ENCODE data around the gene MDC1. TPM values are rescaled to one million over a fixed set of nuclear protein-coding genes. Genes with fewer than 3 reads are reported as not detected.

Gene MDC1
- polyA plus RNA-seq, 3 donors, result 0.27 to 4.5 (median 0.34) TPM

- H3K27ac ChIP-seq (ENCODE audit: low read depth in 1 of 2, low read length in 2 of 2), result no peak overlapping the region
- H4K20me1 ChIP-seq (ENCODE audit: insufficient read depth, low read length), result peaks cover 13% of the 10 kb centered on the region
- Mint-ChIP-seq H3K9me3 (no peaks in the 10 kb centered on the region), H3K27ac (peak overlapping the region in 4 of 7 donors; percentile 6 to 77 (median 66)), H3K4me1 (peaks cover 15% of the 10 kb centered on the region), H3K36me3 (peaks cover 83 to 97% of the 10 kb centered on the region in 2 donors), H3K4me3 (no peak overlapping the region), H3K27me3 (ENCODE audit: low read depth in 3 of 3) (peaks cover 0 to 1% (median 0%) of the 10 kb centered on the region in 3 donors)
- intact Hi-C loops (cut with micrococcal nuclease), result no loop called here
- H3K27me3 ChIP-seq (ENCODE audit: control insufficient read depth in 2 of 2, insufficient read depth in 2 of 2, low read length in 2 of 2), result no peaks in the 10 kb centered on the region
- no peak overlapping the region for H3K4me2 ChIP-seq (replicated peaks; ENCODE audit: extremely low read depth, low read length, poor library complexity, severe bottlenecking)
- H3K9me3 ChIP-seq (replicated peaks in 1 of 2; ENCODE audit: control insufficient read depth in 1 of 2, insufficient read depth in 1 of 2, low read length in 2 of 2), result no peaks in the 10 kb centered on the region
- no peak for TF ChIP-seq CTCF (IDR thresholded peaks at IDR 0.05)
- no peak overlapping the region for H3K4me3 ChIP-seq (replicated peaks in 1 of 3; ENCODE audit: low read depth in 2 of 3, low read length in 3 of 3)
- no peak overlapping the region for H2AFZ ChIP-seq (ENCODE audit: insufficient read depth, low read depth, low read length, poor library complexity, severe bottlenecking)
- no peaks in the 10 kb centered on the region for H3K79me2 ChIP-seq (ENCODE audit: insufficient read depth, low read length)
- WGBS (ENCODE audit: insufficient coverage), result 100% methylated on average over 1 of the region's 3 CpGs
- DNase-seq, result no peak
- H3K9ac ChIP-seq (ENCODE audit: insufficient read depth, low read length, poor library complexity, severe bottlenecking), result no peak overlapping the region
- H3K4me1 ChIP-seq (ENCODE audit: control insufficient read depth in 1 of 2, insufficient read depth in 2 of 2, low read length in 2 of 2), result peaks cover 13 to 16% of the 10 kb centered on the region in 2 donors
- peaks cover 90 to 99% of the 10 kb centered on the region in 2 donors for H3K36me3 ChIP-seq (replicated peaks in 1 of 2; ENCODE audit: control insufficient read depth in 1 of 2, insufficient read depth in 2 of 2, low read length in 2 of 2)
These were observed 61.4 kb downstream of the MDC1 start for GRCh38 chr6:30655743-30656094.

- no peak overlapping the region for H3K4me2 ChIP-seq (replicated peaks; ENCODE audit: extremely low read depth, low read length, poor library complexity, severe bottlenecking)
- TF ChIP-seq CTCF (IDR thresholded peaks at IDR 0.05), result no peak
- no peaks in the 10 kb centered on the region for H3K79me2 ChIP-seq (ENCODE audit: insufficient read depth, low read length)
- H2AFZ ChIP-seq (ENCODE audit: insufficient read depth, low read depth, low read length, poor library complexity, severe bottlenecking), result no peak overlapping the region
- H3K27ac Mint-ChIP-seq, result peak overlapping the region in 4 of 7 donors; percentile 6 to 58 (median 24)
- H3K27me3 ChIP-seq (ENCODE audit: control insufficient read depth in 2 of 2, insufficient read depth in 2 of 2, low read length in 2 of 2), result no peaks in the 10 kb centered on the region
- H4K20me1 ChIP-seq (ENCODE audit: insufficient read depth, low read length), result peaks cover 13% of the 10 kb centered on the region
- no peak for DNase-seq
- H3K4me3 ChIP-seq (replicated peaks in 1 of 3; ENCODE audit: low read depth in 2 of 3, low read length in 3 of 3), result no peak overlapping the region
- H3K27me3 Mint-ChIP-seq (ENCODE audit: low read depth in 3 of 3), result peaks cover 0 to 1% (median 0%) of the 10 kb centered on the region in 3 donors
- H3K4me1 Mint-ChIP-seq, result peaks cover 17% of the 10 kb centered on the region
- H3K9ac ChIP-seq (ENCODE audit: insufficient read depth, low read length, poor library complexity, severe bottlenecking), result no peak overlapping the region
- no peaks in the 10 kb centered on the region for H3K9me3 ChIP-seq (replicated peaks in 1 of 2; ENCODE audit: control insufficient read depth in 1 of 2, insufficient read depth in 1 of 2, low read length in 2 of 2)
- no peak overlapping the region for H3K4me3 Mint-ChIP-seq
- peaks cover 78 to 91% of the 10 kb centered on the region in 2 donors for H3K36me3 Mint-ChIP-seq
- peaks cover 87 to 93% of the 10 kb centered on the region in 2 donors for H3K36me3 ChIP-seq (replicated peaks in 1 of 2; ENCODE audit: control insufficient read depth in 1 of 2, insufficient read depth in 2 of 2, low read length in 2 of 2)
- H3K27ac ChIP-seq (ENCODE audit: low read depth in 1 of 2, low read length in 2 of 2), result no peak overlapping the region
- no peaks in the 10 kb centered on the region for H3K9me3 Mint-ChIP-seq
- H3K4me1 ChIP-seq (ENCODE audit: control insufficient read depth in 1 of 2, insufficient read depth in 2 of 2, low read length in 2 of 2), result peaks cover 13 to 16% of the 10 kb centered on the region in 2 donors
- 99% methylated on average over 12 of the region's 19 CpGs for WGBS (ENCODE audit: insufficient coverage)
- intact Hi-C loops (cut with micrococcal nuclease), result no loop called here
These were observed 62.0 kb downstream of the MDC1 start for GRCh38 chr6:30654798-30655742.
